HepG2 (cell line): ENCODE measurements around the gene AXIN1. TPM values are rescaled to one million over a fixed set of nuclear protein-coding genes. Genes with fewer than 3 reads are reported as not detected.

Source experiments
- ARID5B ChIP-seq: IDR thresholded peaks from 2 replicates; pipeline ENCODE4 v1.4.0; 2020; ENCODE audit warnings: mild to moderate bottlenecking, missing genetic modification reagents
- BCL6 ChIP-seq: IDR thresholded peaks from 2 replicates; pipeline ENCODE4 v1.6.1; 2016; ENCODE audit warnings: missing genetic modification reagents, missing compliant biosample characterization
- CEBPZ ChIP-seq: IDR thresholded peaks from 2 replicates; pipeline ENCODE4 v1.6.1; 2012; ENCODE audit warnings: low read length, improper control_type of control experiment
- EED ChIP-seq: sonication (generic); formaldehyde crosslinking; IDR thresholded peaks from 2 replicates; pipeline ENCODE4 v1.5.0; 2020; ENCODE audit warnings: mild to moderate bottlenecking, missing genetic modification reagents
- KAT8 ChIP-seq: IDR thresholded peaks from 2 replicates; pipeline ENCODE4 v1.6.1; 2016; ENCODE audit warnings: missing genetic modification reagents, missing compliant biosample characterization
- KDM4B ChIP-seq: sonication (generic); formaldehyde crosslinking; IDR thresholded peaks from 2 replicates; pipeline ENCODE4 v1.4.0; 2020; ENCODE audit warnings: missing genetic modification reagents
- MTA1 ChIP-seq: sonication (generic); formaldehyde crosslinking; IDR thresholded peaks from 2 replicates; pipeline ENCODE4 v1.4.0; 2020; ENCODE audit warnings: missing genetic modification reagents, mild to moderate bottlenecking, borderline replicate concordance
- SOX6 ChIP-seq, 2 experiments: fragments of 450-650 bp in 1 of 2; sonication (generic) in 1 of 2; formaldehyde crosslinking in 1 of 2; IDR thresholded peaks; 2 replicates each; pipeline versions ENCODE4 v1.4.0 to v1.6.1; 2017 to 2020; ENCODE audit warnings: antibody characterized with exemption in 1 of 2, mild to moderate bottlenecking in 1 of 2, missing genetic modification reagents in 1 of 2
- SPEN ChIP-seq: sonication (generic); formaldehyde crosslinking; IDR thresholded peaks from 2 replicates; pipeline ENCODE4 v1.5.1; 2020; ENCODE audit warnings: low read depth, mild to moderate bottlenecking, missing genetic modification reagents
- STAG1 ChIP-seq: sonication (generic); formaldehyde crosslinking; IDR thresholded peaks from 2 replicates; pipeline ENCODE4 v1.4.0; 2020; ENCODE audit warnings: missing genetic modification reagents
- SUZ12 ChIP-seq: fragments of 150-350 bp; IDR thresholded peaks from 2 replicates; pipeline ENCODE4 v1.6.1; 2014; ENCODE audit warnings: low read depth, low read length
- ZNF124 ChIP-seq: sonication (generic); formaldehyde crosslinking; IDR thresholded peaks from 2 replicates; pipeline ENCODE4 v1.4.0; 2020; ENCODE audit warnings: missing genetic modification reagents
- ZNF350 ChIP-seq: sonication (generic); formaldehyde crosslinking; IDR thresholded peaks from 2 replicates; pipeline ENCODE4 v1.4.0; 2020; ENCODE audit warnings: mild to moderate bottlenecking, low read depth, missing genetic modification reagents, borderline replicate concordance
- polyA plus RNA-seq, 8 experiments: library from polyadenylated mRNA; depleted of rRNA in 3 of 8; stranded (reverse) in 7 of 8; unstranded in 1 of 8; fragments of >200 nt; fragmentation: Illumina TruSeq in 4 of 8; extraction: Trizol in 4 of 8; gene quantifications; 2 replicates each; pipeline versions ENCODE4 v1.2.1 to v1.2.3, GENCODE V29; 2011 to 2016; ENCODE audit warnings: low read depth in 4 of 8, missing spikeins in 1 of 8, mixed read lengths in 1 of 8; ENCODE audit not compliant: insufficient read depth in 1 of 8
- total RNA-seq, 5 experiments: library from RNA; depleted of rRNA; stranded (reverse); fragments of >200 nt; fragmentation: Illumina TruSeq; extraction: Trizol; gene quantifications; 2 replicates each; pipeline ENCODE4 v1.2.3, GENCODE V29; 2016; ENCODE audit warnings: low read depth in 1 of 5
- TF ChIP-seq, protein P1 (sequence below): sonication (generic); formaldehyde crosslinking; IDR thresholded peaks from 2 replicates; pipeline ENCODE4 v1.5.0; 2020; ENCODE audit warnings: mild to moderate bottlenecking, missing genetic modification reagents, moderate library complexity
- TF ChIP-seq, protein P2 (sequence below), 2 experiments: sonication (generic) in 1 of 2; formaldehyde crosslinking in 1 of 2; IDR thresholded peaks; 2 replicates each; pipeline versions ENCODE4 v1.4.0 to v1.6.1; 2018 to 2020; ENCODE audit warnings: missing genetic modification reagents in 2 of 2, borderline replicate concordance in 1 of 2, low read depth in 1 of 2, mild to moderate bottlenecking in 1 of 2, missing biosample characterization in 1 of 2

The AXIN1 gene
- total and polyA plus RNA-seq, 2 of the 13 experiments (the other 11 are each of a cell fraction or from before 2014, with no cell fraction given), result 24.0 to 26.0 TPM

GRCh38 chr16:352547-353403 lies at the start of gene AXIN1 (continued):
- TF ChIP-seq KAT8 (CRISPR knock-in tag) (peak; percentile 30; the same call in 1 of the 2 replicates), STAG1 (CRISPR knock-in tag) (peak; percentile 55), BCL6 (CRISPR knock-in tag) (no peak), KDM4B (CRISPR knock-in tag) (no peak), MTA1 (CRISPR knock-in tag) (no peak), ZNF124 (CRISPR knock-in tag) (peak; percentile 53; the same call in 1 of the 2 replicates), SPEN (peak; percentile 59), CEBPZ (no peak), ARID5B (CRISPR knock-in tag) (0 out of 2 replicates have a peak, but pooled peaks have one; percentile 10), SOX6 (IDR thresholded peaks at IDR 0.05) (no peak), SOX6 (CRISPR knock-in tag; IDR thresholded peaks at IDR 0.05) (peak; percentile 31; the same call in 1 of the 2 replicates), SUZ12 (no peak), ZNF350 (CRISPR knock-in tag) (peak; percentile 48; the same call in 1 of the 2 replicates), EED (CRISPR knock-in tag) (no peak)
- TF ChIP-seq, protein P1, sequence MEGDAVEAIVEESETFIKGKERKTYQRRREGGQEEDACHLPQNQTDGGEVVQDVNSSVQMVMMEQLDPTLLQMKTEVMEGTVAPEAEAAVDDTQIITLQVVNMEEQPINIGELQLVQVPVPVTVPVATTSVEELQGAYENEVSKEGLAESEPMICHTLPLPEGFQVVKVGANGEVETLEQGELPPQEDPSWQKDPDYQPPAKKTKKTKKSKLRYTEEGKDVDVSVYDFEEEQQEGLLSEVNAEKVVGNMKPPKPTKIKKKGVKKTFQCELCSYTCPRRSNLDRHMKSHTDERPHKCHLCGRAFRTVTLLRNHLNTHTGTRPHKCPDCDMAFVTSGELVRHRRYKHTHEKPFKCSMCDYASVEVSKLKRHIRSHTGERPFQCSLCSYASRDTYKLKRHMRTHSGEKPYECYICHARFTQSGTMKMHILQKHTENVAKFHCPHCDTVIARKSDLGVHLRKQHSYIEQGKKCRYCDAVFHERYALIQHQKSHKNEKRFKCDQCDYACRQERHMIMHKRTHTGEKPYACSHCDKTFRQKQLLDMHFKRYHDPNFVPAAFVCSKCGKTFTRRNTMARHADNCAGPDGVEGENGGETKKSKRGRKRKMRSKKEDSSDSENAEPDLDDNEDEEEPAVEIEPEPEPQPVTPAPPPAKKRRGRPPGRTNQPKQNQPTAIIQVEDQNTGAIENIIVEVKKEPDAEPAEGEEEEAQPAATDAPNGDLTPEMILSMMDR (CRISPR knock-in tag), result peak; percentile 57; the same call in 1 of the 2 replicates
- TF ChIP-seq, protein P2, sequence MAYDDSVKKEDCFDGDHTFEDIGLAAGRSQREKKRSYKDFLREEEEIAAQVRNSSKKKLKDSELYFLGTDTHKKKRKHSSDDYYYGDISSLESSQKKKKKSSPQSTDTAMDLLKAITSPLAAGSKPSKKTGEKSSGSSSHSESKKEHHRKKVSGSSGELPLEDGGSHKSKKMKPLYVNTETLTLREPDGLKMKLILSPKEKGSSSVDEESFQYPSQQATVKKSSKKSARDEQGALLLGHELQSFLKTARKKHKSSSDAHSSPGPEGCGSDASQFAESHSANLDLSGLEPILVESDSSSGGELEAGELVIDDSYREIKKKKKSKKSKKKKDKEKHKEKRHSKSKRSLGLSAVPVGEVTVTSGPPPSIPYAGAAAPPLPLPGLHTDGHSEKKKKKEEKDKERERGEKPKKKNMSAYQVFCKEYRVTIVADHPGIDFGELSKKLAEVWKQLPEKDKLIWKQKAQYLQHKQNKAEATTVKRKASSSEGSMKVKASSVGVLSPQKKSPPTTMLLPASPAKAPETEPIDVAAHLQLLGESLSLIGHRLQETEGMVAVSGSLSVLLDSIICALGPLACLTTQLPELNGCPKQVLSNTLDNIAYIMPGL (CRISPR knock-in tag; IDR thresholded peaks at IDR 0.05; ENCODE audit: borderline replicate concordance in 1 of 2, low read depth in 1 of 2), result peak; percentile 31 to 55
